ENCODE data around the gene ABCA12.
A peak's percentile ranks its signal among the peaks of the same experiment; 100 is the strongest.

ABCA12 gene

GRCh38 chr2:215136669-215137328 is 1.6 kb downstream of the ABCA12 start:
- no peak for DNase-seq

GRCh38 chr2:215120401-215120800 is 18.0 kb downstream of the ABCA12 start:
- no peak for DNase-seq

- no peak for DNase-seq
Observed at GRCh38 chr2:215119847-215120246, 18.6 kb downstream of the ABCA12 start.

GRCh38 chr2:215110918-215111317 is 27.5 kb downstream of the ABCA12 start:
- DNase-seq: peak; percentile 30

GRCh38 chr2:215107216-215108056 is 31.0 kb downstream of the ABCA12 start:
- peak; percentile 55 for DNase-seq

- DNase-seq: no peak
Observed at GRCh38 chr2:215105607-215106354, 32.6 kb downstream of the ABCA12 start.

GRCh38 chr2:215104226-215104625 is 34.2 kb downstream of the ABCA12 start:
- DNase-seq: no peak

GRCh38 chr2:215098875-215099274 is 39.6 kb downstream of the ABCA12 start:
- no peak for DNase-seq

- no peak for DNase-seq
Observed at GRCh38 chr2:215084080-215084479, 54.3 kb downstream of the ABCA12 start.

GRCh38 chr2:215083146-215083545 is 55.3 kb downstream of the ABCA12 start:
- no peak for DNase-seq

GRCh38 chr2:215082446-215082845 is 56.0 kb downstream of the ABCA12 start:
- no peak for DNase-seq

GRCh38 chr2:215080545-215080944 is 57.9 kb downstream of the ABCA12 start:
- no peak for DNase-seq

- DNase-seq: no peak
Observed at GRCh38 chr2:215071676-215072075, 66.8 kb downstream of the ABCA12 start.

GRCh38 chr2:215068399-215068798 is 70.0 kb downstream of the ABCA12 start:
- no peak for DNase-seq

- no peak for DNase-seq
Observed at GRCh38 chr2:215066124-215066523, 72.3 kb downstream of the ABCA12 start.

GRCh38 chr2:215063526-215063925 is 74.9 kb downstream of the ABCA12 start:
- DNase-seq: no peak

- DNase-seq: peak; percentile 95
Observed at GRCh38 chr2:215060861-215061536, 77.4 kb downstream of the ABCA12 start.

GRCh38 chr2:215059724-215060123 is 78.7 kb downstream of the ABCA12 start:
- DNase-seq: peak; percentile 90

- DNase-seq: no peak
Observed at GRCh38 chr2:215055891-215056290, 82.5 kb downstream of the ABCA12 start.

GRCh38 chr2:215052810-215053209 is 85.6 kb downstream of the ABCA12 start:
- DNase-seq: no peak

- no peak for DNase-seq
Observed at GRCh38 chr2:215052404-215052803, 86.0 kb downstream of the ABCA12 start.

GRCh38 chr2:215049341-215049740 is 89.1 kb downstream of the ABCA12 start:
- no peak for DNase-seq

- no peak for DNase-seq
Observed at GRCh38 chr2:215038421-215038820, 100.0 kb downstream of the ABCA12 start.

Data from NCI-H446 treated with DMSO at 0.1 percent for 48 hours (cell line).